ENCODE measurements around the gene IRF7. TPM values are rescaled to one million over a fixed set of nuclear protein-coding genes. Genes with fewer than 3 reads are reported as not detected.

Gene IRF7
- total and polyA plus RNA-seq, 2 donors from 2014 or later, result 21.5 to 36.7 TPM

- no peak overlapping the region for H3K9ac ChIP-seq (ENCODE audit: low read length in 3 of 3)
- H3K4me3 ChIP-seq (ENCODE audit: low read length in 3 of 3), result no peak overlapping the region
- H3K4me1 ChIP-seq (ENCODE audit: control insufficient read depth in 2 of 3, insufficient read depth in 2 of 3, low read depth in 1 of 3, low read length in 3 of 3), result peaks cover 0 to 18% (median 0%) of the 10 kb centered on the region in 3 donors
- H3K36me3 ChIP-seq (ENCODE audit: control insufficient read depth in 2 of 3, insufficient read depth in 3 of 3, low read length in 3 of 3), result peaks cover 0 to 31% (median 12%) of the 10 kb centered on the region in 3 donors
- no peak overlapping the region for H3K27ac ChIP-seq (ENCODE audit: low read depth in 2 of 2, low read length in 2 of 2)
- H3K9me3 ChIP-seq (ENCODE audit: control insufficient read depth in 2 of 3, insufficient read depth in 1 of 3, low read length in 3 of 3), result no peaks in the 10 kb centered on the region
- no peaks in the 10 kb centered on the region for H3K27me3 ChIP-seq (ENCODE audit: control insufficient read depth, insufficient read depth, low read length)
- peak in 1 of 5 donors; percentile 72 for DNase-seq
- no peak for FAIRE-seq
- intact Hi-C loops (cut with DNase I), result no loop called here
- TF ChIP-seq CTCF (IDR thresholded peaks at IDR 0.05; ENCODE audit: borderline replicate concordance, extremely low read depth, insufficient read depth), result no peak
Measured at GRCh38 chr11:612961-613300, 2.8 kb downstream of the IRF7 start.

- FAIRE-seq, result no peak
- intact Hi-C loops (cut with DNase I), result no loop called here
- TF ChIP-seq CTCF (IDR thresholded peaks at IDR 0.05; ENCODE audit: borderline replicate concordance, extremely low read depth, insufficient read depth), result no peak
- H3K36me3 ChIP-seq (ENCODE audit: control insufficient read depth in 2 of 3, insufficient read depth in 3 of 3, low read length in 3 of 3), result peaks cover 0 to 33% (median 12%) of the 10 kb centered on the region in 3 donors
- H3K27me3 ChIP-seq (ENCODE audit: control insufficient read depth, insufficient read depth, low read length), result no peaks in the 10 kb centered on the region
- H3K9ac ChIP-seq (ENCODE audit: low read length in 3 of 3), result no peak overlapping the region
- peak in 2 of 5 donors; percentile 65 to 77 for DNase-seq
- H3K27ac ChIP-seq (ENCODE audit: low read depth in 2 of 2, low read length in 2 of 2), result no peak overlapping the region
- H3K9me3 ChIP-seq (ENCODE audit: control insufficient read depth in 2 of 3, insufficient read depth in 1 of 3, low read length in 3 of 3), result no peaks in the 10 kb centered on the region
- peaks cover 0 to 18% (median 0%) of the 10 kb centered on the region in 3 donors for H3K4me1 ChIP-seq (ENCODE audit: control insufficient read depth in 2 of 3, insufficient read depth in 2 of 3, low read depth in 1 of 3, low read length in 3 of 3)
- no peak overlapping the region for H3K4me3 ChIP-seq (ENCODE audit: low read length in 3 of 3)
Measured at GRCh38 chr11:612201-612960, 3.4 kb downstream of the IRF7 start.

- no peaks in the 10 kb centered on the region for H3K9me3 ChIP-seq (ENCODE audit: control insufficient read depth in 2 of 3, insufficient read depth in 1 of 3, low read length in 3 of 3)
- peaks cover 0 to 43% (median 16%) of the 10 kb centered on the region in 3 donors for H3K36me3 ChIP-seq (ENCODE audit: control insufficient read depth in 2 of 3, insufficient read depth in 3 of 3, low read length in 3 of 3)
- DNase-seq (peak in 1 of 5 donors; percentile 75), FAIRE-seq (no peak)
- peaks cover 0 to 18% (median 0%) of the 10 kb centered on the region in 3 donors for H3K4me1 ChIP-seq (ENCODE audit: control insufficient read depth in 2 of 3, insufficient read depth in 2 of 3, low read depth in 1 of 3, low read length in 3 of 3)
- no peak overlapping the region for H3K9ac ChIP-seq (ENCODE audit: low read length in 3 of 3)
- H3K4me3 ChIP-seq (ENCODE audit: low read length in 3 of 3), result no peak overlapping the region
- no peak for TF ChIP-seq CTCF (IDR thresholded peaks at IDR 0.05; ENCODE audit: borderline replicate concordance, extremely low read depth, insufficient read depth)
- H3K27me3 ChIP-seq (ENCODE audit: control insufficient read depth, insufficient read depth, low read length), result no peaks in the 10 kb centered on the region
- H3K27ac ChIP-seq (ENCODE audit: low read depth in 2 of 2, low read length in 2 of 2), result no peak overlapping the region
- intact Hi-C loops (cut with DNase I), result no loop called here
Measured at GRCh38 chr11:611001-611996, 4.5 kb downstream of the IRF7 start.

Measured in kidney (tissue), 14 donors.